GM12878 (cell line): ENCODE results near the gene LIPA. TPM values are rescaled to one million over a fixed set of nuclear protein-coding genes. Genes with fewer than 3 reads are reported as not detected.

Source experiments
- ATAC-seq: fragments of 200-7000 bp; cut with Tn5 transposase; 3 replicates; pipeline ENCODE4 v1.9.1; 2020; ENCODE audit warnings: mild to moderate bottlenecking, moderate library complexity
- BruUV-seq: library from RNA; stranded (reverse); fragments of 400-500 nt; replicated peaks from 2 replicates; lab custom pipeline; 2021; lab: Mats Ljungman, UMichigan
- CTCF ChIA-PET: fragments of 300-600 bp; sonication (Branson Sonifier 250); formaldehyde crosslinking; extraction: SDS; loops from one replicate; lab custom pipeline; 2021; ENCODE audit warnings: inconsistent platforms; lab: Yijun Ruan, JAX
- POLR2A ChIA-PET: fragments of 350-600 bp; formaldehyde crosslinking; extraction: SDS; loops from one replicate; lab custom pipeline; 2021; ENCODE audit warnings: inconsistent platforms; lab: Charles Lee
- RAD21 ChIA-PET: fragments of 300-600 bp; sonication (Branson Sonifier 250); formaldehyde crosslinking; loops from one replicate; lab custom pipeline; 2023; ENCODE audit warnings: antibody characterized with exemption; ENCODE audit not compliant: unreplicated experiment; lab: Charles Lee
- SMC1A ChIA-PET: fragments of 300-600 bp; sonication (Branson Sonifier 250); formaldehyde crosslinking; loops from one replicate; lab custom pipeline; 2023; ENCODE audit not compliant: unreplicated experiment, uncharacterized antibody; lab: Charles Lee
- DNase-seq: peaks from one replicate; pipeline ENCODE4 v3.0.0-alpha.2; 2011; ENCODE audit warnings: low read depth, low spot score
- FAIRE-seq: peaks from 3 replicates; lab custom pipeline; 2011; peaks lifted over from hg19 to GRCh38; lab: Jason Lieb, UNC
- H2AFZ ChIP-seq: 2 replicates; pipeline ENCODE4 v1.6.0; 2011; ENCODE audit warnings: low read depth, low read length, control low read depth; ENCODE audit not compliant: control insufficient read depth
- H3K27ac ChIP-seq: 2 replicates; pipeline ENCODE4 v1.5.1; 2011; ENCODE audit warnings: control low read depth; ENCODE audit not compliant: control insufficient read depth, insufficient read depth
- H3K27me3 ChIP-seq, 2 experiments: replicated peaks in 1 of 2; 2 replicates each; pipeline versions ENCODE4 v1.6.0 to v1.6.1; 2011; ENCODE audit warnings: low read length in 1 of 2; ENCODE audit not compliant: control insufficient read depth in 2 of 2, insufficient read depth in 2 of 2
- H3K36me3 ChIP-seq, 2 experiments: 2 replicates each; pipeline ENCODE4 v1.5.1; 2011; ENCODE audit warnings: low read length in 1 of 2; ENCODE audit not compliant: control insufficient read depth in 2 of 2, insufficient read depth in 2 of 2
- H3K4me1 ChIP-seq: 2 replicates; pipeline ENCODE4 v1.6.1; 2011; ENCODE audit warnings: mild to moderate bottlenecking, low read length, moderate library complexity, mixed read lengths; ENCODE audit not compliant: control insufficient read depth, insufficient read depth
- H3K4me2 ChIP-seq: 2 replicates; pipeline ENCODE4 v1.6.0; 2011; ENCODE audit warnings: control low read depth; ENCODE audit not compliant: control insufficient read depth, insufficient read depth
- H3K4me3 ChIP-seq: fragments of 200-600 bp; sonication (generic); 2 replicates; pipeline ENCODE4 v1.5.1; 2016
- H3K79me2 ChIP-seq: 2 replicates; pipeline ENCODE4 v1.6.0; 2011; ENCODE audit warnings: low read length; ENCODE audit not compliant: control insufficient read depth, insufficient read depth
- H3K9ac ChIP-seq: 2 replicates; pipeline ENCODE4 v1.8.0; 2011; ENCODE audit warnings: low read length, control low read depth, mixed read lengths; ENCODE audit not compliant: control insufficient read depth, insufficient read depth
- H3K9me3 ChIP-seq: replicated peaks from 3 replicates; pipeline ENCODE4 v1.5.1; 2011; ENCODE audit warnings: mild to moderate bottlenecking, low read length; ENCODE audit not compliant: control insufficient read depth, insufficient read depth
- H4K20me1 ChIP-seq: 2 replicates; pipeline ENCODE4 v1.6.0; 2011; ENCODE audit not compliant: control insufficient read depth, insufficient read depth
- ATF7 ChIP-seq: fragments of 450-650 bp; IDR thresholded peaks from 2 replicates; pipeline ENCODE4 v1.6.1; 2016; ENCODE audit warnings: low read depth, mild to moderate bottlenecking
- CREM ChIP-seq: IDR thresholded peaks from 2 replicates; pipeline ENCODE4 v1.6.1; 2014; ENCODE audit warnings: antibody characterized with exemption, low read depth
- CTCF ChIP-seq, 3 experiments: IDR thresholded peaks in 2 of 3; conservative IDR thresholded peaks in 1 of 3; 2 replicates each; pipeline ENCODE4 v1.5.1; 2011; ENCODE audit warnings: low read depth in 3 of 3, low read length in 3 of 3, mild to moderate bottlenecking in 3 of 3, control low read depth in 2 of 3, moderate library complexity in 2 of 3, inconsistent platforms in 1 of 3, mixed read lengths in 1 of 3; ENCODE audit not compliant: control insufficient read depth in 2 of 3, insufficient read depth in 1 of 3; ENCODE audit errors: extremely low read depth in 1 of 3
- EED ChIP-seq: sonication (generic); IDR thresholded peaks from 2 replicates; pipeline ENCODE4 v1.6.1; 2016; ENCODE audit warnings: antibody characterized with exemption, low read depth
- ELK1 ChIP-seq: IDR thresholded peaks from 2 replicates; pipeline ENCODE4 v1.6.1; 2012; ENCODE audit warnings: low read depth, low read length, improper control_type of control experiment
- MLLT1 ChIP-seq: fragments of 450-650 bp; IDR thresholded peaks from 2 replicates; pipeline ENCODE4 v1.6.1; 2016; ENCODE audit warnings: mild to moderate bottlenecking
- MTA2 ChIP-seq: fragments of 450-650 bp; IDR thresholded peaks from 2 replicates; pipeline ENCODE4 v1.6.1; 2016; ENCODE audit warnings: low read depth, mild to moderate bottlenecking, moderate library complexity
- NBN ChIP-seq: fragments of 450-650 bp; IDR thresholded peaks from 2 replicates; pipeline ENCODE4 v1.6.1; 2016
- NRF1 ChIP-seq: conservative IDR thresholded peaks from 2 replicates; pipeline ENCODE4 v1.6.1; 2011; ENCODE audit warnings: mild to moderate bottlenecking, low read depth, low read length, improper control_type of control experiment
- PAX5 ChIP-seq: IDR thresholded peaks from 2 replicates; pipeline ENCODE4 v1.6.1; 2011; ENCODE audit warnings: low read depth, low read length, borderline replicate concordance
- POU2F2 ChIP-seq: IDR thresholded peaks from 3 replicates; pipeline ENCODE4 v1.6.1; 2011; ENCODE audit warnings: low read depth, mild to moderate bottlenecking, low read length, borderline replicate concordance
- RAD21 ChIP-seq: IDR thresholded peaks from 2 replicates; pipeline ENCODE4 v1.6.1; 2011; ENCODE audit warnings: mild to moderate bottlenecking, low read depth, low read length, moderate library complexity; ENCODE audit not compliant: insufficient read depth
- RAD51 ChIP-seq: fragments of 450-650 bp; IDR thresholded peaks from 2 replicates; pipeline ENCODE4 v1.6.1; 2016; ENCODE audit warnings: moderate library complexity, mild to moderate bottlenecking, inconsistent platforms
- SMC3 ChIP-seq: IDR thresholded peaks from 2 replicates; pipeline ENCODE4 v1.6.1; 2011; ENCODE audit warnings: low read length, improper control_type of control experiment, borderline replicate concordance
- SUZ12 ChIP-seq: fragments of 200-600 bp; sonication (generic); IDR thresholded peaks from one replicate; pipeline ENCODE4 v1.6.1; 2018; ENCODE audit warnings: antibody characterized with exemption, mild to moderate bottlenecking; ENCODE audit not compliant: unreplicated experiment
- TARDBP ChIP-seq: IDR thresholded peaks from 2 replicates; pipeline ENCODE4 v1.6.1; 2016; ENCODE audit warnings: borderline replicate concordance
- ZBED1 ChIP-seq: IDR thresholded peaks from 2 replicates; pipeline ENCODE4 v1.6.1; 2016; ENCODE audit warnings: borderline replicate concordance
- WGBS: methylation state at CpG from one replicate; pipeline ENCODE4 v1.1.6; 2016; ENCODE audit warnings: low lambda C conversion rate; ENCODE audit not compliant: insufficient replicate concordance, insufficient coverage; ENCODE audit errors: missing lambda C conversion rate; 5-methylcytosine and 5-hydroxymethylcytosine counted together
- in situ Hi-C: fragments of 300-500 bp; cut with MboI; formaldehyde crosslinking; loops from 9 replicates; pipeline ENCODE4 v1.14.3; 2018; ENCODE audit warnings: mixed read lengths
- intact Hi-C: fragments of 100-400 bp; cut with micrococcal nuclease; formaldehyde crosslinking; loops from one replicate; pipeline ENCODE4 v1.14.2; 2022; ENCODE audit not compliant: unreplicated experiment
- polyA plus RNA-seq, 11 experiments: library from polyadenylated mRNA; depleted of rRNA in 4 of 11; unstranded in 6 of 11; stranded (reverse) in 5 of 11; fragments of >200 nt; fragmentation: Nextera tagmentation in 4 of 11; fragmentation: Illumina TruSeq in 1 of 11; extraction: Ambion mirVana in 4 of 11; extraction: Trizol in 1 of 11; gene quantifications; 1 replicate in 1 of 11; 2 replicates in 10 of 11; pipeline versions ENCODE4 v1.2.1 to v1.2.3, GENCODE V29; 2011 to 2016; ENCODE audit warnings: inconsistent platforms in 2 of 11, missing spikeins in 2 of 11, low read depth in 1 of 11
- total RNA-seq, 4 experiments: library from RNA; depleted of rRNA in 3 of 4; stranded (reverse); fragments of >200 nt in 3 of 4; fragmentation: Illumina TruSeq in 1 of 4; extraction: Trizol in 1 of 4; gene quantifications; 2 replicates each; pipeline versions ENCODE4 v1.2.1 to v1.2.3, GENCODE V29; 2013 to 2021
- TF ChIP-seq, protein P1 (sequence below): IDR thresholded peaks from 2 replicates; pipeline ENCODE4 v1.6.1; 2012; ENCODE audit warnings: low read length, inconsistent platforms

Gene LIPA
- total and polyA plus RNA-seq, 10 of the 15 experiments (the other 5 are each of a cell fraction or from before 2014, with no cell fraction given): 31.1 to 50.3 (median 39.5) TPM

- 38% methylated on average over 8 of the region's 8 CpGs for WGBS
- no peaks in the 10 kb centered on the region for H3K79me2 ChIP-seq
- no peak overlapping the region for H3K9ac ChIP-seq
- H3K27ac ChIP-seq: no peak overlapping the region
- no peaks in the 10 kb centered on the region; a peak in 1 of 4 replicates for H3K27me3 ChIP-seq
- H3K4me2 ChIP-seq: no peak overlapping the region
- H4K20me1 ChIP-seq: no peaks in the 10 kb centered on the region
- TF ChIP-seq ATF7: peak; percentile 23; the same call in 1 of the 2 replicates
- TF ChIP-seq SUZ12: no peak
- TF ChIP-seq PAX5: no peak
- no peak for TF ChIP-seq ZBED1
- TF ChIP-seq CREM: no peak
- peak; percentile 83 for TF ChIP-seq RAD21
- no peak for TF ChIP-seq TARDBP
- TF ChIP-seq MTA2: no peak
- no peak for TF ChIP-seq POU2F2
- no peak for TF ChIP-seq EED
- TF ChIP-seq NBN: peak; percentile 66; the same call in 1 of the 2 replicates
- TF ChIP-seq, protein P1, sequence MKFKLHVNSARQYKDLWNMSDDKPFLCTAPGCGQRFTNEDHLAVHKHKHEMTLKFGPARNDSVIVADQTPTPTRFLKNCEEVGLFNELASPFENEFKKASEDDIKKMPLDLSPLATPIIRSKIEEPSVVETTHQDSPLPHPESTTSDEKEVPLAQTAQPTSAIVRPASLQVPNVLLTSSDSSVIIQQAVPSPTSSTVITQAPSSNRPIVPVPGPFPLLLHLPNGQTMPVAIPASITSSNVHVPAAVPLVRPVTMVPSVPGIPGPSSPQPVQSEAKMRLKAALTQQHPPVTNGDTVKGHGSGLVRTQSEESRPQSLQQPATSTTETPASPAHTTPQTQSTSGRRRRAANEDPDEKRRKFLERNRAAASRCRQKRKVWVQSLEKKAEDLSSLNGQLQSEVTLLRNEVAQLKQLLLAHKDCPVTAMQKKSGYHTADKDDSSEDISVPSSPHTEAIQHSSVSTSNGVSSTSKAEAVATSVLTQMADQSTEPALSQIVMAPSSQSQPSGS: no peak
- no peak for TF ChIP-seq NRF1
- TF ChIP-seq RAD51: peak; percentile 18; the same call in 1 of the 2 replicates
- TF ChIP-seq SMC3: peak; percentile 67; the same call in 1 of the 2 replicates
- peak; percentile 40 to 70 (median 48); a peak in 5 of 6 replicates for TF ChIP-seq CTCF (IDR thresholded peaks at IDR 0.05 in 2 of 3, conservative IDR thresholded peaks at IDR 0.05 in 1 of 3; ENCODE audit: control insufficient read depth in 2 of 3, extremely low read depth in 1 of 3, insufficient read depth in 1 of 3, low read depth in 3 of 3, low read length in 3 of 3)
- TF ChIP-seq ELK1: no peak
- TF ChIP-seq MLLT1: 0 out of 2 replicates have a peak, but pooled peaks have one; percentile 35
- TF ChIP-seq, all 136 proteins: peak for 7
- RAD21 ChIA-PET: interaction anchor here (0.8 to 4.2 kb wide), 8 partner anchors 182 to 388 kb away, joined by 3 to 45 read pairs (median 6); no protein-coding TSS in a partner anchor
- SMC1A ChIA-PET: interaction anchor here (0.6 to 4.2 kb wide), 21 partner anchors 12 to 378 kb away, joined by 3 to 64 read pairs (median 5); partner anchors contain the start of gene FAS
- H3K4me1 ChIP-seq: peaks cover 12% of the 10 kb centered on the region
- intact Hi-C loops: loop anchor here (1.0 to 5.0 kb wide), 3 partner anchors 183 to 376 kb away; no protein-coding TSS in a partner anchor
- FAIRE-seq (peak; percentile 89), DNase-seq (no peak), ATAC-seq (peak; percentile 70)
- no peak overlapping the region for H3K4me3 ChIP-seq
- CTCF ChIA-PET: interaction anchor here (0.6 to 4.2 kb wide), 31 partner anchors 14 to 652 kb away, joined by 3 to 117 read pairs (median 3); partner anchors contain the start of genes FAS and LIPA
- H3K9me3 ChIP-seq: no peaks in the 10 kb centered on the region
- no peak overlapping the region for H2AFZ ChIP-seq
- no TSS peak for BruUV-seq
- POLR2A ChIA-PET: interaction anchor here (1.4 kb wide), 1 partner anchor 280 kb away, joined by 5 read pairs; no protein-coding TSS in a partner anchor
- H3K36me3 ChIP-seq: no peaks in the 10 kb centered on the region
- in situ Hi-C loops: loop anchor here (5.0 kb wide), 3 partner anchors 181 to 376 kb away; no protein-coding TSS in a partner anchor
Observed at GRCh38 chr10:89213191-89213808, 38.3 kb downstream of the LIPA start.
